HEK293 (cell line): ENCODE data around the gene CARD6.

Experiments used
- CTCF ChIP-seq: fragments of 450-650 bp; formaldehyde crosslinking; IDR thresholded peaks from 2 replicates; pipeline ENCODE4 v1.5.1; 2016; ENCODE audit warnings: missing biosample characterization, missing genetic modification characterization
- REST ChIP-seq: fragments of 450-650 bp; formaldehyde crosslinking; IDR thresholded peaks from 2 replicates; pipeline ENCODE4 v1.5.1; 2016; ENCODE audit warnings: missing biosample characterization, missing genetic modification characterization
- SCRT2 ChIP-seq: fragments of 450-650 bp; formaldehyde crosslinking; IDR thresholded peaks from 2 replicates; pipeline ENCODE4 v1.5.1; 2016; ENCODE audit warnings: missing biosample characterization, missing genetic modification characterization
- ZNF24 ChIP-seq: fragments of 450-650 bp; formaldehyde crosslinking; IDR thresholded peaks from 2 replicates; pipeline ENCODE4 v1.5.1; 2016; ENCODE audit warnings: missing biosample characterization, missing genetic modification characterization
- ZNF398 ChIP-seq: fragments of 450-650 bp; formaldehyde crosslinking; IDR thresholded peaks from 2 replicates; pipeline ENCODE4 v1.5.1; 2017; ENCODE audit warnings: missing biosample characterization, missing genetic modification characterization
- ZNF423 ChIP-seq: fragments of 450-650 bp; formaldehyde crosslinking; IDR thresholded peaks from 2 replicates; pipeline ENCODE4 v1.5.1; 2016; ENCODE audit warnings: missing biosample characterization, missing genetic modification characterization

DNA sequence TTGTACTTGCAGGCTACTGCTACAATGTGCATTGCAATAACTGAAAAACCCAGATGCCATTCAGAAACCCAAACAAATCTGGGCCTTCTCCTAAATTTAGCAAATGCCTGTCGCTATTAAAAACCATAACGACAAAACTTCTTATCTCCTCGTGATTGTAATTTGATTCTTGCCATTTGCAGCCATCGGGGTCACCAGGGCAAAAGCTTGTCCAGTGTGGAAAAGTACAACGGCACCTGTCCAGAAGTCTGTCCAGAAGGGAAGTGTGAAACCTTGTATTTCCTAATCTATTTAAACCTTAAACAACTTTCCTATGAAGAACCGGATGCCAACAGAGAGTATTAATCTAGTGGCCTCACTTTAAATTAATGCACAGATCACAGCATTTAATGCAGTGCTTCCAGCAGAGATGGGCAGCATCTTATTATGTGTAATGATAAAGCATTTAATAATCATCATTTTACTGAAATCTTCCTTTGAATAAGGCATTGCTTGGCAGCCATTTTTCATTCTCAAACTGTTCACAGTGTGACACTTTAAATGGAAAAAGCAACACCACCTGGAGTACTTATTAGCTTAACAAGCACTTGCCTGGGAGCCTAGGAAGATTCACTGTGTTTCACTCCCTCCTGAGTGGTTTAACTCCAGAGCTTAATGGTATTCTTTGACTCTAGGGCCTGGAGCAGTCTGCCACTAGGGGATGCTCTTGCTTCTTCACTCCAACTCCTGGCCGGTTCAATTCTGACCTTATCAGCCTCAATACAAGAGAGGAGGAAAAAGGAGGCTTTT lies 63.2 kb downstream of the CARD6 start:
- TF ChIP-seq ZNF423 (tag by site-specific recombination) (no peak), CTCF (tag by site-specific recombination) (peak; percentile 71; the same call in 1 of the 2 replicates), ZNF24 (tag by site-specific recombination) (no peak), SCRT2 (no peak), ZNF398 (tag by site-specific recombination) (no peak), REST (tag by site-specific recombination) (no peak)
